ENCODE data around the gene MNAT1.

DNA sequence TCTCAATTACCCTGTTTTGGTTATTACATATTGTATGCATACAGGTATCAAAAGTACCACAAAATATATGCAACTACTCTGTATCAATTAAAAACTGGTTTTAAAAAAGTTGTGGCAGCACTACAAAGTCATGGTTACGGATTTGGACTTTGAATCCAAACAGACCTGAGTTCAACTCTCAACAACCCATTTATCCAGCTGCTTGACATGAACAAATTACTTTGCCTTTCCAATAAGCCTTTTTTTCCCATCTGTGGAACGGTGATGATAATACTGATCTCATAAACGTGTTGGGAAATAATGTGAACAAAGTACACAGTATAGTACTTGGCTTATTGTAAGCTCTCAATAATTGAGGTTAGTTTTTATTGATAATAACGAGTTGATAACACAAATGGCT lies 85.0 kb downstream of the MNAT1 start:
- TF ChIP-seq, protein P1, sequence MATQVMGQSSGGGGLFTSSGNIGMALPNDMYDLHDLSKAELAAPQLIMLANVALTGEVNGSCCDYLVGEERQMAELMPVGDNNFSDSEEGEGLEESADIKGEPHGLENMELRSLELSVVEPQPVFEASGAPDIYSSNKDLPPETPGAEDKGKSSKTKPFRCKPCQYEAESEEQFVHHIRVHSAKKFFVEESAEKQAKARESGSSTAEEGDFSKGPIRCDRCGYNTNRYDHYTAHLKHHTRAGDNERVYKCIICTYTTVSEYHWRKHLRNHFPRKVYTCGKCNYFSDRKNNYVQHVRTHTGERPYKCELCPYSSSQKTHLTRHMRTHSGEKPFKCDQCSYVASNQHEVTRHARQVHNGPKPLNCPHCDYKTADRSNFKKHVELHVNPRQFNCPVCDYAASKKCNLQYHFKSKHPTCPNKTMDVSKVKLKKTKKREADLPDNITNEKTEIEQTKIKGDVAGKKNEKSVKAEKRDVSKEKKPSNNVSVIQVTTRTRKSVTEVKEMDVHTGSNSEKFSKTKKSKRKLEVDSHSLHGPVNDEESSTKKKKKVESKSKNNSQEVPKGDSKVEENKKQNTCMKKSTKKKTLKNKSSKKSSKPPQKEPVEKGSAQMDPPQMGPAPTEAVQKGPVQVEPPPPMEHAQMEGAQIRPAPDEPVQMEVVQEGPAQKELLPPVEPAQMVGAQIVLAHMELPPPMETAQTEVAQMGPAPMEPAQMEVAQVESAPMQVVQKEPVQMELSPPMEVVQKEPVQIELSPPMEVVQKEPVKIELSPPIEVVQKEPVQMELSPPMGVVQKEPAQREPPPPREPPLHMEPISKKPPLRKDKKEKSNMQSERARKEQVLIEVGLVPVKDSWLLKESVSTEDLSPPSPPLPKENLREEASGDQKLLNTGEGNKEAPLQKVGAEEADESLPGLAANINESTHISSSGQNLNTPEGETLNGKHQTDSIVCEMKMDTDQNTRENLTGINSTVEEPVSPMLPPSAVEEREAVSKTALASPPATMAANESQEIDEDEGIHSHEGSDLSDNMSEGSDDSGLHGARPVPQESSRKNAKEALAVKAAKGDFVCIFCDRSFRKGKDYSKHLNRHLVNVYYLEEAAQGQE (IDR thresholded peaks at IDR 0.05; ENCODE audit: insufficient read depth in 1 of 2, low read depth in 2 of 2, low read length in 2 of 2) = no peak
- no peak for TF ChIP-seq POLR2AphosphoS5 (IDR thresholded peaks at IDR 0.05; ENCODE audit: low read depth, low read length)
- no peak for TF ChIP-seq TAF1 (IDR thresholded peaks at IDR 0.05; ENCODE audit: borderline replicate concordance, insufficient read depth, low read length)
